ENCODE data around the gene ANO1. TPM values are rescaled to one million over a fixed set of nuclear protein-coding genes. Genes with fewer than 3 reads are reported as not detected.
A peak's percentile ranks its signal among the peaks of the same experiment; 100 is the strongest.

The ANO1 gene
- total RNA-seq, 1 experiment from 2014 or later = 184 TPM

GRCh38 chr11:70095541-70096252 lies 17.6 kb downstream of the ANO1 start:
- no peak for TF ChIP-seq EZH2phosphoT487 (IDR thresholded peaks at IDR 0.05; ENCODE audit: borderline replicate concordance, low read length)
- no peak for TF ChIP-seq EZH2 (IDR thresholded peaks at IDR 0.05; ENCODE audit: low read length, unreplicated experiment)
- TF ChIP-seq CTCF (conservative IDR thresholded peaks at IDR 0.05; ENCODE audit: low read depth, low read length) = no peak
- H3K27ac ChIP-seq (ENCODE audit: low read length) = no peak overlapping the region
- H3K79me2 ChIP-seq (ENCODE audit: low read length) = peaks cover 96% of the 10 kb centered on the region
- POLR2A ChIA-PET (ENCODE audit: unreplicated experiment) = no interaction called here
- no peak overlapping the region for H3K4me3 ChIP-seq (ENCODE audit: low read length)
- H3K4me1 ChIP-seq (ENCODE audit: insufficient read depth, low read length) = peaks cover 5% of the 10 kb centered on the region
- peak; percentile 74 for ATAC-seq
- no peak overlapping the region for H2AFZ ChIP-seq (ENCODE audit: low read length)
- intact Hi-C loops (cut with micrococcal nuclease) = no loop called here
- H3K9ac ChIP-seq (ENCODE audit: low read length) = no peak overlapping the region
- peaks cover 57% of the 10 kb centered on the region for H3K36me3 ChIP-seq (ENCODE audit: low read depth, low read length)
- CTCF ChIA-PET = no interaction called here
- H4K20me1 ChIP-seq (ENCODE audit: low read length) = peaks cover 55% of the 10 kb centered on the region
- H3K9me3 ChIP-seq (ENCODE audit: low read length) = no peaks in the 10 kb centered on the region
- H3K4me2 ChIP-seq (ENCODE audit: low read length) = no peak overlapping the region
- BruUV-seq (replicated peaks) = no TSS peak
- H3K9me2 ChIP-seq (replicated peaks; ENCODE audit: low read length) = no peaks in the 10 kb centered on the region
- H3K27me3 ChIP-seq (ENCODE audit: low read length) = no peaks in the 10 kb centered on the region
- H3F3A ChIP-seq (ENCODE audit: low read length, unreplicated experiment) = no peaks in the 10 kb centered on the region
- peak; percentile 54 for DNase-seq

GRCh38 chr11:70097783-70098563 lies 19.9 kb downstream of the ANO1 start:
- no peak overlapping the region for H3K27ac ChIP-seq (ENCODE audit: low read length)
- no peaks in the 10 kb centered on the region for H3K9me2 ChIP-seq (replicated peaks; ENCODE audit: low read length)
- H3K79me2 ChIP-seq (ENCODE audit: low read length) = peaks cover 89% of the 10 kb centered on the region
- TF ChIP-seq EZH2phosphoT487 (IDR thresholded peaks at IDR 0.05; ENCODE audit: borderline replicate concordance, low read length) = no peak
- no peak for TF ChIP-seq EZH2 (IDR thresholded peaks at IDR 0.05; ENCODE audit: low read length, unreplicated experiment)
- no peak for TF ChIP-seq CTCF (conservative IDR thresholded peaks at IDR 0.05; ENCODE audit: low read depth, low read length)
- no peak overlapping the region for H3K4me2 ChIP-seq (ENCODE audit: low read length)
- BruUV-seq (replicated peaks) = no TSS peak
- H3K9ac ChIP-seq (ENCODE audit: low read length) = no peak overlapping the region
- H4K20me1 ChIP-seq (ENCODE audit: low read length) = peaks cover 50% of the 10 kb centered on the region
- H3K4me1 ChIP-seq (ENCODE audit: insufficient read depth, low read length) = peaks cover 5% of the 10 kb centered on the region
- no peak for ATAC-seq
- H2AFZ ChIP-seq (ENCODE audit: low read length) = no peak overlapping the region
- no peaks in the 10 kb centered on the region for H3F3A ChIP-seq (ENCODE audit: low read length, unreplicated experiment)
- ChIA-PET POLR2A (ENCODE audit: unreplicated experiment) (interaction anchor here (0.6 kb wide), 1 partner anchor 1968 kb away, joined by 3 read pairs; no protein-coding TSS in a partner anchor), CTCF (no interaction called here)
- intact Hi-C loops (cut with micrococcal nuclease) = no loop called here
- no peak overlapping the region for H3K4me3 ChIP-seq (ENCODE audit: low read length)
- no peaks in the 10 kb centered on the region for H3K27me3 ChIP-seq (ENCODE audit: low read length)
- no peaks in the 10 kb centered on the region for H3K9me3 ChIP-seq (ENCODE audit: low read length)
- peaks cover 56% of the 10 kb centered on the region for H3K36me3 ChIP-seq (ENCODE audit: low read depth, low read length)
- no peak for DNase-seq

GRCh38 chr11:70098936-70099335 lies 20.8 kb downstream of the ANO1 start:
- Histone ChIP-seq H3F3A (ENCODE audit: low read length, unreplicated experiment) (no peaks in the 10 kb centered on the region), H3K4me2 (ENCODE audit: low read length) (no peak overlapping the region), H3K9me3 (ENCODE audit: low read length) (no peaks in the 10 kb centered on the region), H3K4me1 (ENCODE audit: insufficient read depth, low read length) (peaks cover 5% of the 10 kb centered on the region), H3K9me2 (replicated peaks; ENCODE audit: low read length) (no peaks in the 10 kb centered on the region), H2AFZ (ENCODE audit: low read length) (no peak overlapping the region), H3K4me3 (ENCODE audit: low read length) (no peak overlapping the region), H3K36me3 (ENCODE audit: low read depth, low read length) (peaks cover 59% of the 10 kb centered on the region), H3K27me3 (ENCODE audit: low read length) (no peaks in the 10 kb centered on the region), H4K20me1 (ENCODE audit: low read length) (peaks cover 54% of the 10 kb centered on the region), H3K79me2 (ENCODE audit: low read length) (peaks cover 81% of the 10 kb centered on the region), H3K27ac (ENCODE audit: low read length) (no peak overlapping the region), H3K9ac (ENCODE audit: low read length) (no peak overlapping the region)
- TF ChIP-seq EZH2 (IDR thresholded peaks at IDR 0.05; ENCODE audit: low read length, unreplicated experiment) (no peak), EZH2phosphoT487 (IDR thresholded peaks at IDR 0.05; ENCODE audit: borderline replicate concordance, low read length) (no peak), CTCF (conservative IDR thresholded peaks at IDR 0.05; ENCODE audit: low read depth, low read length) (no peak)
- intact Hi-C loops (cut with micrococcal nuclease) = no loop called here
- ChIA-PET POLR2A (ENCODE audit: unreplicated experiment) (no interaction called here), CTCF (no interaction called here)
- ATAC-seq (no peak), DNase-seq (no peak)
- BruUV-seq (replicated peaks) = no TSS peak

Measured in PC-3 (cell line).